Glutamatergic neuron (in vitro differentiated cells): ENCODE results near the gene C20orf96. TPM values are rescaled to one million over a fixed set of nuclear protein-coding genes. Genes with fewer than 3 reads are reported as not detected.

Source experiments
- DNase-seq: peaks from one replicate; pipeline ENCODE4 v3.0.0; 2022
- H3K27ac Mint-ChIP-seq: one replicate; pipeline ENCODE4 v1.8.0; 2020; ENCODE audit warnings: mild to moderate bottlenecking, mixed read lengths, inconsistent platforms; ENCODE audit not compliant: unreplicated experiment
- H3K27me3 Mint-ChIP-seq: one replicate; pipeline ENCODE4 v1.8.0; 2020; ENCODE audit warnings: mild to moderate bottlenecking, moderate library complexity, mixed read lengths, inconsistent platforms; ENCODE audit not compliant: unreplicated experiment
- H3K36me3 Mint-ChIP-seq: one replicate; pipeline ENCODE4 v1.8.0; 2020; ENCODE audit warnings: mild to moderate bottlenecking, mixed read lengths, inconsistent platforms; ENCODE audit not compliant: unreplicated experiment
- H3K4me1 Mint-ChIP-seq: one replicate; pipeline ENCODE4 v1.8.0; 2020; ENCODE audit warnings: mild to moderate bottlenecking, low read depth, mixed read lengths, inconsistent platforms; ENCODE audit not compliant: unreplicated experiment
- H3K4me3 Mint-ChIP-seq: one replicate; pipeline ENCODE4 v1.8.0; 2020; ENCODE audit warnings: mild to moderate bottlenecking, mixed read lengths, inconsistent platforms; ENCODE audit not compliant: unreplicated experiment
- H3K9me3 Mint-ChIP-seq: one replicate; pipeline ENCODE4 v1.8.0; 2020; ENCODE audit warnings: mild to moderate bottlenecking, moderate library complexity, mixed read lengths, inconsistent platforms; ENCODE audit not compliant: unreplicated experiment
- total RNA-seq: library from RNA; stranded (reverse); fragmentation: NEBNext Ultra II Directional; extraction: Animal tissue kit (Norgen Biotek cat#: 25700); gene quantifications from one replicate; pipeline ENCODE4 v1.2.1, GENCODE V29; 2021; ENCODE audit not compliant: unreplicated experiment
- TF ChIP-seq, protein P1 (sequence below): fragments of 200-600 bp; sonication (generic); IDR thresholded peaks from one replicate; pipeline ENCODE4 v1.5.0; 2021; ENCODE audit not compliant: partially characterized antibody, unreplicated experiment

C20orf96 gene
- total RNA-seq, 1 donor from 2014 or later, result 61.1 TPM

DNA sequence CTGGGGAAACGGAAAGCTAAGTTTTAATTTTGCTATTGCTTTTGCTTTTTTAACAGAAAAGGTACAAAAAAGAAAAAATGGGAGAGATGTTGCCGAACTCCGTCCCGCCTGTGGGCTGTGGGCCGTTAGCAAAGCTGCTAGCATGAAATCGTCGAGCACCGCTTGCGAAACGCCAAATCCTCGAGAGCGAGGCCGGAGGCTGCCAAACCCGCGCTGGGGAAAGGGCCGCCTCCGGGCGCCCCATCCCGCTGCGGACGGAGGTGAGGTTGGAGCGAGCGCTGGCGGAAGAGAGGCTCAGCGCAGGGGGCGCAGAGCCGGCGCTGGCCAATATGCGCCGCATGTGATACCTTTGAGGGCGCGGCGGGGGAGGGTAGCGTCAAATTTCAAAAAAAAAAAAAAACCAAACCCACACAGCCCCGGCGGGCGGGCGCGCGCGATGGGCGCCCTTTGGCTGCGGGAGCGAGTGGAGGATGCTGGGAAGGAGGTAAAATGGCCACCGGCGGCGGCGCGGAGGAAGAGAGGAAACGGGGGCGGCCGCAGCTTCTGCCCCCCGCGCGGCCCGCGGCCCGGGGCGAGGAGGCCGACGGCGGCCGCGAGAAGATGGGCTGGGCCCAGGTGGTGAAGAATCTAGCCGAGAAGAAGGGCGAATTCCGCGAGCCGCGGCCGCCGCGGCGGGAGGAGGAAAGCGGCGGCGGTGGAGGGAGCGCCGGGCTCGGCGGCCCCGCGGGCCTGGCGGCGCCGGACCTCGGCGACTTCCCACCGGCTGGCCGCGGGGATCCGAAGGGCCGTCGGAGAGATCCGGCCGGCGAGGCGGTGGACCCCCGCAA is 6.8 kb upstream of the C20orf96 start, which contains the start of gene ZCCHC3:
ZCCHC3 (plus strand) TSS at position 473 of the 827 bp plus-strand sequence; CDS start at position 490, 17 bp downstream.
- peaks cover 12% of the 10 kb centered on the region for H3K27me3 Mint-ChIP-seq
- peak; percentile 89 for DNase-seq
- peaks cover 13% of the 10 kb centered on the region for H3K9me3 Mint-ChIP-seq
- H3K36me3 Mint-ChIP-seq, result peaks cover 4% of the 10 kb centered on the region
- H3K4me1 Mint-ChIP-seq, result peaks cover 28% of the 10 kb centered on the region
- TF ChIP-seq, protein P1, sequence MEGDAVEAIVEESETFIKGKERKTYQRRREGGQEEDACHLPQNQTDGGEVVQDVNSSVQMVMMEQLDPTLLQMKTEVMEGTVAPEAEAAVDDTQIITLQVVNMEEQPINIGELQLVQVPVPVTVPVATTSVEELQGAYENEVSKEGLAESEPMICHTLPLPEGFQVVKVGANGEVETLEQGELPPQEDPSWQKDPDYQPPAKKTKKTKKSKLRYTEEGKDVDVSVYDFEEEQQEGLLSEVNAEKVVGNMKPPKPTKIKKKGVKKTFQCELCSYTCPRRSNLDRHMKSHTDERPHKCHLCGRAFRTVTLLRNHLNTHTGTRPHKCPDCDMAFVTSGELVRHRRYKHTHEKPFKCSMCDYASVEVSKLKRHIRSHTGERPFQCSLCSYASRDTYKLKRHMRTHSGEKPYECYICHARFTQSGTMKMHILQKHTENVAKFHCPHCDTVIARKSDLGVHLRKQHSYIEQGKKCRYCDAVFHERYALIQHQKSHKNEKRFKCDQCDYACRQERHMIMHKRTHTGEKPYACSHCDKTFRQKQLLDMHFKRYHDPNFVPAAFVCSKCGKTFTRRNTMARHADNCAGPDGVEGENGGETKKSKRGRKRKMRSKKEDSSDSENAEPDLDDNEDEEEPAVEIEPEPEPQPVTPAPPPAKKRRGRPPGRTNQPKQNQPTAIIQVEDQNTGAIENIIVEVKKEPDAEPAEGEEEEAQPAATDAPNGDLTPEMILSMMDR, result peak; percentile 3
- H3K27ac Mint-ChIP-seq, result peak within 1 kb of the TSS; percentile 98
- peak within 1 kb of the TSS; percentile 100 for H3K4me3 Mint-ChIP-seq

DNA sequence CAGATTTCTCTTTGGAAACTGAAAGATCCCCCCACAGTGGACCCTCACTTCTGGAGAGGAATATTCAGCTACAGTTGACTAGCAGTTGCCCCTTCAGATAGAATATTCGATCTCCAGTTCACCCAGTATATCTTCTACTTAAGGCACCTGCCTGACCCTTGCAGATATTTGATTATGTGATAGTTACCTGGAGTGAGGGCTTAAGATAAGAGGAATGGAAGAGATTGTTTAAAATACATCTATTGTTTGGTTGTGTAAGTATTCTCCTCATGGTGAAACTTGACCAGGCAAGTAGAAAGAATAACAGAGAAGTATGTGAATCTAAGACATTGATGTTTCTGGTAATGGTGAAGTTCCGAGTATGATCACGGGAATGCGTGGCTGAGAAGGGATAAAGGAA is 5.3 kb upstream of the C20orf96 start:
- peaks cover 13% of the 10 kb centered on the region for H3K9me3 Mint-ChIP-seq

DNA sequence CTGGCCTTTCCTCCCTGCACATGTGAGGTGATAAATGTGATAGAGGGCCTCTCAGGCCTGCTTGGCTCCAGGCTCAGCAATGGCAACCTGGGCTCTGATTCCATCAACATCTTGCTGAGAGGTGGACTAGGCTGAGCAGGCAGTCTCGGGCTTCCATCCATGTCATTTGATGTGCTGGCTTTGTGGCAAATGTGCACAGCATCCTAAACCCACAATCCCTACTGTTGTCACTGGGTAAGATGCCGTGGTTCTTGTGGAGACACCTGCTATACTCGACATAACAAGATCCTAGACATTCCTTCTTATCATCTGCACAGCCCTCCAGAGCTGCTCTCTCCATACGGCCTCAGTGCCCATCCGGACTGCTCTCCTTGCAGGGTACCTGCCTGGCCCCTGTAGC is 4.1 kb upstream of the C20orf96 start:
- H3K27ac Mint-ChIP-seq, result no peak overlapping the region
- peaks cover 16% of the 10 kb centered on the region for H3K4me1 Mint-ChIP-seq
- H3K27me3 Mint-ChIP-seq, result peaks cover 12% of the 10 kb centered on the region
- TF ChIP-seq, protein P1, result no peak
- DNase-seq, result no peak
- H3K36me3 Mint-ChIP-seq, result peaks cover 4% of the 10 kb centered on the region
- H3K4me3 Mint-ChIP-seq, result no peak overlapping the region
- peaks cover 15% of the 10 kb centered on the region for H3K9me3 Mint-ChIP-seq

More for the DNA sequence above, 5.3 kb upstream of the C20orf96 start:
- Mint-ChIP-seq H3K36me3 (peaks cover 4% of the 10 kb centered on the region), H3K4me1 (peaks cover 23% of the 10 kb centered on the region), H3K4me3 (peak overlapping the region; percentile 81), H3K27ac (peak overlapping the region; percentile 77), H3K27me3 (peaks cover 12% of the 10 kb centered on the region)
- DNase-seq, result no peak
- TF ChIP-seq, protein P1, result no peak

DNA sequence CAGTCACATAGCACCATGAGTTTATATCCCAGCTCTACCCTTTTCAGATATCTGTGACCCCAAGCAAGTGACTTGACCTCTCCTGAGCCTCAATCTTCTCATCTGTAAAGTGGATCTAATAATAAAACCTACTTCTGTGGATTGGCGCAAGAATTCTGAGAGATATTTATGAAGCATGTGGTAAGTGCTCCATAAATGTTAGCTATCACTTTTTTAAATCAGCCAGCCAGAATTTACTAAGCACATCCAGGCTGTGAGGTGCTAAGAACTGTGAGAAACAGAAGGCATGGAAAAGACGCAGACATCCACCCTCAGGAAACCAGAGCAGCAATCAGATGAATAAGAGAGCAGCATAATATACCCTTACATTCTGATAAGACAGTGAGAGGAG is 862 bp downstream of the C20orf96 start:
- no peaks in the 10 kb centered on the region for H3K27me3 Mint-ChIP-seq
- TF ChIP-seq, protein P1, result no peak
- peaks cover 3% of the 10 kb centered on the region for H3K9me3 Mint-ChIP-seq
- no peak for DNase-seq
- H3K27ac Mint-ChIP-seq, result peak overlapping the region; percentile 85
- no peaks in the 10 kb centered on the region for H3K36me3 Mint-ChIP-seq
- H3K4me3 Mint-ChIP-seq, result no peak overlapping the region
- H3K4me1 Mint-ChIP-seq, result peaks cover 5% of the 10 kb centered on the region
